Stomach smooth muscle (tissue), 2 donors: ENCODE results near the gene ZNF19.

ENCODE experiments used
- H3K27ac ChIP-seq: one replicate; pipeline ENCODE4 v1.7.0; 2013; ENCODE audit warnings: mild to moderate bottlenecking, low read length, inconsistent platforms
- H3K27me3 ChIP-seq, 2 donors: one replicate each; pipeline ENCODE4 v1.7.0; 2013; ENCODE audit warnings: low read length in 2 of 2; ENCODE audit not compliant: insufficient read depth in 2 of 2, control insufficient read depth in 1 of 2
- H3K36me3 ChIP-seq, 2 donors: one replicate each; pipeline ENCODE4 v1.7.0; 2013; ENCODE audit warnings: low read length in 2 of 2; ENCODE audit not compliant: control insufficient read depth in 2 of 2, insufficient read depth in 2 of 2
- H3K4me1 ChIP-seq: one replicate; pipeline ENCODE4 v1.7.0; 2013; ENCODE audit warnings: low read length; ENCODE audit not compliant: control insufficient read depth, insufficient read depth
- H3K4me3 ChIP-seq, 2 donors: one replicate each; pipeline ENCODE4 v1.7.0; 2013; ENCODE audit warnings: low read length in 2 of 2
- H3K9ac ChIP-seq, 2 donors: one replicate each; pipeline ENCODE4 v1.7.0; 2013; ENCODE audit warnings: low read length in 2 of 2, mild to moderate bottlenecking in 1 of 2
- H3K9me3 ChIP-seq, 2 donors: one replicate each; pipeline ENCODE4 v1.7.0; 2013; ENCODE audit warnings: low read length in 2 of 2; ENCODE audit not compliant: control insufficient read depth in 2 of 2
- donor health status: healthy.
- donor health status: Pancreatic carcinoma.

The ZNF19 gene

GRCh38 chr16:71443714-71444113, 45.4 kb downstream of the ZNF19 start:
- Histone ChIP-seq H3K9me3 (peaks cover 18 to 48% of the 10 kb centered on the region in 2 donors), H3K9ac (no peak overlapping the region), H3K36me3 (peaks cover 4 to 9% of the 10 kb centered on the region in 2 donors), H3K27ac (no peak overlapping the region), H3K4me3 (no peak overlapping the region), H3K4me1 (no peaks in the 10 kb centered on the region), H3K27me3 (peaks cover 2 to 6% of the 10 kb centered on the region in 2 donors)

GRCh38 chr16:71442051-71442440, 47.1 kb downstream of the ZNF19 start, which contains the start of gene TLE7:
Gene TLE7 (minus strand): TSS chr16:71442054. CDS start chr16:71433324, 8,730 bp downstream.
- Histone ChIP-seq H3K9me3 (peaks cover 8 to 36% of the 10 kb centered on the region in 2 donors), H3K27ac (no peak within 1 kb of the TSS), H3K4me3 (no peak within 1 kb of the TSS), H3K36me3 (no peaks in the 10 kb centered on the region), H3K4me1 (no peaks in the 10 kb centered on the region), H3K9ac (no peak within 1 kb of the TSS), H3K27me3 (peaks cover 4 to 8% of the 10 kb centered on the region in 2 donors)

GRCh38 chr16:71441348-71442050, 47.6 kb downstream of the ZNF19 start:
- H3K9ac ChIP-seq = no peak overlapping the region

GRCh38 chr16:71440669-71441347, 48.3 kb downstream of the ZNF19 start:
- Histone ChIP-seq H3K4me1 (no peaks in the 10 kb centered on the region), H3K9me3 (peaks cover 5 to 29% of the 10 kb centered on the region in 2 donors), H3K4me3 (no peak overlapping the region), H3K36me3 (no peaks in the 10 kb centered on the region), H3K27me3 (peaks cover 4 to 8% of the 10 kb centered on the region in 2 donors), H3K27ac (no peak overlapping the region), H3K9ac (no peak overlapping the region)

More at GRCh38 chr16:71441348-71442050, 47.6 kb downstream of the ZNF19 start:
- no peaks in the 10 kb centered on the region for H3K4me1 ChIP-seq
- H3K36me3 ChIP-seq = no peaks in the 10 kb centered on the region
- H3K27me3 ChIP-seq = peaks cover 4 to 8% of the 10 kb centered on the region in 2 donors
- H3K27ac ChIP-seq = no peak overlapping the region
- H3K4me3 ChIP-seq = no peak overlapping the region
- H3K9me3 ChIP-seq = peaks cover 8 to 30% of the 10 kb centered on the region in 2 donors

GRCh38 chr16:71439523-71439922, 49.6 kb downstream of the ZNF19 start:
- H3K27ac ChIP-seq = no peak overlapping the region
- H3K9ac ChIP-seq = no peak overlapping the region
- H3K27me3 ChIP-seq = peaks cover 4 to 8% of the 10 kb centered on the region in 2 donors
- H3K4me3 ChIP-seq = no peak overlapping the region
- peaks cover 0 to 25% of the 10 kb centered on the region in 2 donors for H3K9me3 ChIP-seq
- H3K4me1 ChIP-seq = no peaks in the 10 kb centered on the region
- no peaks in the 10 kb centered on the region for H3K36me3 ChIP-seq

GRCh38 chr16:71436473-71436872, 52.7 kb downstream of the ZNF19 start:
- Histone ChIP-seq H3K27ac (no peak overlapping the region), H3K4me1 (no peaks in the 10 kb centered on the region), H3K9me3 (no peaks in the 10 kb centered on the region), H3K9ac (no peak overlapping the region), H3K4me3 (no peak overlapping the region), H3K27me3 (peaks cover 4 to 8% of the 10 kb centered on the region in 2 donors), H3K36me3 (no peaks in the 10 kb centered on the region)

GRCh38 chr16:71432906-71433305, 56.2 kb downstream of the ZNF19 start:
- Histone ChIP-seq H3K36me3 (no peaks in the 10 kb centered on the region), H3K27ac (no peak overlapping the region), H3K27me3 (peaks cover 6 to 7% of the 10 kb centered on the region in 2 donors), H3K9ac (no peak overlapping the region), H3K4me1 (no peaks in the 10 kb centered on the region), H3K9me3 (peaks cover 0 to 7% of the 10 kb centered on the region in 2 donors), H3K4me3 (no peak overlapping the region)

- H3K9ac ChIP-seq = no peak overlapping the region
- H3K4me1 ChIP-seq = no peaks in the 10 kb centered on the region
- H3K4me3 ChIP-seq = no peak overlapping the region
- H3K36me3 ChIP-seq = no peaks in the 10 kb centered on the region
- H3K27ac ChIP-seq = no peak overlapping the region
- peaks cover 0 to 7% of the 10 kb centered on the region in 2 donors for H3K9me3 ChIP-seq
- H3K27me3 ChIP-seq = peaks cover 3 to 5% of the 10 kb centered on the region in 2 donors
Measured at GRCh38 chr16:71431991-71432390, 57.1 kb downstream of the ZNF19 start.

- H3K4me1 ChIP-seq = no peaks in the 10 kb centered on the region
- no peaks in the 10 kb centered on the region for H3K36me3 ChIP-seq
- peaks cover 4 to 7% of the 10 kb centered on the region in 2 donors for H3K27me3 ChIP-seq
Measured at GRCh38 chr16:71431176-71431575, 57.9 kb downstream of the ZNF19 start.

GRCh38 chr16:71430744-71431143, 58.4 kb downstream of the ZNF19 start:
- Histone ChIP-seq H3K36me3 (no peaks in the 10 kb centered on the region), H3K9me3 (peaks cover 0 to 7% of the 10 kb centered on the region in 2 donors), H3K9ac (no peak overlapping the region), H3K4me3 (no peak overlapping the region), H3K27me3 (peaks cover 7 to 8% of the 10 kb centered on the region in 2 donors), H3K4me1 (no peaks in the 10 kb centered on the region), H3K27ac (no peak overlapping the region)

More at GRCh38 chr16:71431176-71431575, 57.9 kb downstream of the ZNF19 start:
- H3K9me3 ChIP-seq = peaks cover 0 to 7% of the 10 kb centered on the region in 2 donors
- H3K4me3 ChIP-seq = no peak overlapping the region
- H3K9ac ChIP-seq = no peak overlapping the region
- H3K27ac ChIP-seq = no peak overlapping the region
